ENCODE measurements around the gene GRK5. TPM values are rescaled to one million over a fixed set of nuclear protein-coding genes. Genes with fewer than 3 reads are reported as not detected.

Gene GRK5
- total RNA-seq, 1 experiment from 2014 or later = 2.3 TPM

GRCh38 chr10:119304541-119304940, 97.2 kb downstream of the GRK5 start (continued):
- TF ChIP-seq, protein P1, sequence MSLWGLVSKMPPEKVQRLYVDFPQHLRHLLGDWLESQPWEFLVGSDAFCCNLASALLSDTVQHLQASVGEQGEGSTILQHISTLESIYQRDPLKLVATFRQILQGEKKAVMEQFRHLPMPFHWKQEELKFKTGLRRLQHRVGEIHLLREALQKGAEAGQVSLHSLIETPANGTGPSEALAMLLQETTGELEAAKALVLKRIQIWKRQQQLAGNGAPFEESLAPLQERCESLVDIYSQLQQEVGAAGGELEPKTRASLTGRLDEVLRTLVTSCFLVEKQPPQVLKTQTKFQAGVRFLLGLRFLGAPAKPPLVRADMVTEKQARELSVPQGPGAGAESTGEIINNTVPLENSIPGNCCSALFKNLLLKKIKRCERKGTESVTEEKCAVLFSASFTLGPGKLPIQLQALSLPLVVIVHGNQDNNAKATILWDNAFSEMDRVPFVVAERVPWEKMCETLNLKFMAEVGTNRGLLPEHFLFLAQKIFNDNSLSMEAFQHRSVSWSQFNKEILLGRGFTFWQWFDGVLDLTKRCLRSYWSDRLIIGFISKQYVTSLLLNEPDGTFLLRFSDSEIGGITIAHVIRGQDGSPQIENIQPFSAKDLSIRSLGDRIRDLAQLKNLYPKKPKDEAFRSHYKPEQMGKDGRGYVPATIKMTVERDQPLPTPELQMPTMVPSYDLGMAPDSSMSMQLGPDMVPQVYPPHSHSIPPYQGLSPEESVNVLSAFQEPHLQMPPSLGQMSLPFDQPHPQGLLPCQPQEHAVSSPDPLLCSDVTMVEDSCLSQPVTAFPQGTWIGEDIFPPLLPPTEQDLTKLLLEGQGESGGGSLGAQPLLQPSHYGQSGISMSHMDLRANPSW (CRISPR knock-in tag; conservative IDR thresholded peaks at IDR 0.05; ENCODE audit: low read depth) = no peak
- no peak for TF ChIP-seq CBFB (CRISPR knock-in tag; IDR thresholded peaks at IDR 0.05; ENCODE audit: low read depth)
- TF ChIP-seq SMAD3 (CRISPR knock-in tag; IDR thresholded peaks at IDR 0.05; ENCODE audit: borderline replicate concordance) = no peak
- TF ChIP-seq TP53 (CRISPR knock-in tag; IDR thresholded peaks at IDR 0.05) = no peak
- TF ChIP-seq SMAD4 (CRISPR knock-in tag; IDR thresholded peaks at IDR 0.05) = no peak

- Mint-ChIP-seq H3K4me3 (no peak overlapping the region), H3K27ac (no peak overlapping the region), H3K27me3 (ENCODE audit: low read depth) (no peaks in the 10 kb centered on the region), H3K4me1 (no peaks in the 10 kb centered on the region), H3K36me3 (no peaks in the 10 kb centered on the region), H3K9me3 (no peaks in the 10 kb centered on the region)
- ATAC-seq = no peak
- CTCF ChIA-PET = interaction anchor here (1.2 to 1.7 kb wide), 2 partner anchors 100 to 107 kb away, joined by 3 to 5 read pairs; no protein-coding TSS in a partner anchor
- DNase-seq (ENCODE audit: low spot score) = no peak
- POLR2A ChIA-PET = no interaction called here
- no peak for TF ChIP-seq IRF2 (CRISPR knock-in tag; IDR thresholded peaks at IDR 0.05; ENCODE audit: borderline replicate concordance, low read depth)
- TF ChIP-seq ATF6 (CRISPR knock-in tag; IDR thresholded peaks at IDR 0.05) = no peak
- TF ChIP-seq E2F4 (CRISPR knock-in tag; IDR thresholded peaks at IDR 0.05; ENCODE audit: borderline replicate concordance, low read depth) = no peak
- TF ChIP-seq, protein P2, sequence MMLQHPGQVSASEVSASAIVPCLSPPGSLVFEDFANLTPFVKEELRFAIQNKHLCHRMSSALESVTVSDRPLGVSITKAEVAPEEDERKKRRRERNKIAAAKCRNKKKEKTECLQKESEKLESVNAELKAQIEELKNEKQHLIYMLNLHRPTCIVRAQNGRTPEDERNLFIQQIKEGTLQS (CRISPR knock-in tag; conservative IDR thresholded peaks at IDR 0.05) = no peak
Observed at GRCh38 chr10:119305860-119306513, 98.6 kb downstream of the GRK5 start.

DNA sequence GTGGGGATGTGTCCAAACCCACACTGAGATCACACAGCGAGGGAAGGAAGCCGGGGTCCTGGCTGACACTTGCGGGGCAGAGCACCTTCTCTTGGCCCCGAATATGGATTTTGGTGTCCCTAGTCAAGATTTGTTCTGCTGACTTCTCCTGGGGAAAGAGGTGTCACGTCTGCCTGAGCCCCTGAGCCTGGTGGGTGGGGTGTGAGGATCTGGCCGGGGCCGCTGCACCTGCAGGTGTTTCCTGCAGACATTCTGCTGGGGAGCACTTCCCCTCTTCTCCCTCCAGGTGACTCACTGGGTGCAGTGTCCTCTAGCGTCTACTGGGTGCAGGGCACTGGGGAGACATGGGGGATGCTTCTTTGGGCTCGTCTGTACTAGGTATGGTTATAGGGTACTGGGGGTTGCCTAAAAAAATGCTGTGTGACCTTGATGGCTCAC, 99.2 kb downstream of the GRK5 start:
- Mint-ChIP-seq H3K4me3 (no peak overlapping the region), H3K27me3 (ENCODE audit: low read depth) (no peaks in the 10 kb centered on the region), H3K27ac (no peak overlapping the region), H3K9me3 (no peaks in the 10 kb centered on the region), H3K36me3 (no peaks in the 10 kb centered on the region), H3K4me1 (no peaks in the 10 kb centered on the region)
- TF ChIP-seq, protein P3, sequence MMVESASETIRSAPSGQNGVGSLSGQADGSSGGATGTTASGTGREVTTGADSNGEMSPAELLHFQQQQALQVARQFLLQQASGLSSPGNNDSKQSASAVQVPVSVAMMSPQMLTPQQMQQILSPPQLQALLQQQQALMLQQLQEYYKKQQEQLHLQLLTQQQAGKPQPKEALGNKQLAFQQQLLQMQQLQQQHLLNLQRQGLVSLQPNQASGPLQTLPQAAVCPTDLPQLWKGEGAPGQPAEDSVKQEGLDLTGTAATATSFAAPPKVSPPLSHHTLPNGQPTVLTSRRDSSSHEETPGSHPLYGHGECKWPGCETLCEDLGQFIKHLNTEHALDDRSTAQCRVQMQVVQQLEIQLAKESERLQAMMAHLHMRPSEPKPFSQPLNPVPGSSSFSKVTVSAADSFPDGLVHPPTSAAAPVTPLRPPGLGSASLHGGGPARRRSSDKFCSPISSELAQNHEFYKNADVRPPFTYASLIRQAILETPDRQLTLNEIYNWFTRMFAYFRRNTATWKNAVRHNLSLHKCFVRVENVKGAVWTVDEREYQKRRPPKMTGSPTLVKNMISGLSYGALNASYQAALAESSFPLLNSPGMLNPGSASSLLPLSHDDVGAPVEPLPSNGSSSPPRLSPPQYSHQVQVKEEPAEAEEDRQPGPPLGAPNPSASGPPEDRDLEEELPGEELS (CRISPR knock-in tag; IDR thresholded peaks at IDR 0.05) = no peak
- no peak for TF ChIP-seq RORB (CRISPR knock-in tag; IDR thresholded peaks at IDR 0.05)
- TF ChIP-seq ZNF416 (CRISPR knock-in tag; IDR thresholded peaks at IDR 0.05) = no peak
- no peak for TF ChIP-seq CBFB (CRISPR knock-in tag; IDR thresholded peaks at IDR 0.05; ENCODE audit: low read depth)
- TF ChIP-seq, protein P4, sequence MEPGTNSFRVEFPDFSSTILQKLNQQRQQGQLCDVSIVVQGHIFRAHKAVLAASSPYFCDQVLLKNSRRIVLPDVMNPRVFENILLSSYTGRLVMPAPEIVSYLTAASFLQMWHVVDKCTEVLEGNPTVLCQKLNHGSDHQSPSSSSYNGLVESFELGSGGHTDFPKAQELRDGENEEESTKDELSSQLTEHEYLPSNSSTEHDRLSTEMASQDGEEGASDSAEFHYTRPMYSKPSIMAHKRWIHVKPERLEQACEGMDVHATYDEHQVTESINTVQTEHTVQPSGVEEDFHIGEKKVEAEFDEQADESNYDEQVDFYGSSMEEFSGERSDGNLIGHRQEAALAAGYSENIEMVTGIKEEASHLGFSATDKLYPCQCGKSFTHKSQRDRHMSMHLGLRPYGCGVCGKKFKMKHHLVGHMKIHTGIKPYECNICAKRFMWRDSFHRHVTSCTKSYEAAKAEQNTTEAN (CRISPR knock-in tag; IDR thresholded peaks at IDR 0.05) = no peak
- no peak for TF ChIP-seq FOXP1 (CRISPR knock-in tag; IDR thresholded peaks at IDR 0.05; ENCODE audit: borderline replicate concordance)
- TF ChIP-seq RELA (CRISPR knock-in tag; IDR thresholded peaks at IDR 0.05; ENCODE audit: borderline replicate concordance) = no peak
- peak; percentile 60 for ATAC-seq
- DNase-seq (ENCODE audit: low spot score) = peak; percentile 25
- POLR2A ChIA-PET = no interaction called here
- CTCF ChIA-PET = interaction anchor here (1.2 to 1.7 kb wide), 2 partner anchors 100 to 107 kb away, joined by 3 to 5 read pairs; no protein-coding TSS in a partner anchor
